Urinary bladder (tissue), 4 donors: ENCODE measurements around the gene JDP2. TPM values are rescaled to one million over a fixed set of nuclear protein-coding genes. Genes with fewer than 3 reads are reported as not detected.

Experiments used
- DNase-seq: peaks from one replicate; pipeline ENCODE4 v3.0.0-alpha.2; 2015; ENCODE audit errors: extremely low spot score
- H3K27ac ChIP-seq: one replicate; pipeline ENCODE4 v1.5.1; 2013; ENCODE audit warnings: low read depth, mild to moderate bottlenecking, moderate library complexity
- H3K36me3 ChIP-seq: one replicate; pipeline ENCODE4 v1.6.1; 2013; ENCODE audit warnings: mild to moderate bottlenecking, moderate library complexity; ENCODE audit not compliant: insufficient read depth
- H3K4me1 ChIP-seq: one replicate; pipeline ENCODE4 v1.6.1; 2013; ENCODE audit warnings: mild to moderate bottlenecking, moderate library complexity; ENCODE audit not compliant: insufficient read depth
- H3K4me3 ChIP-seq: one replicate; pipeline ENCODE4 v1.5.1; 2013; ENCODE audit warnings: low read depth, low read length
- WGBS: extraction: QIAGEN DNeasy Blood & Tissue Kit; methylation state at CpG from one replicate; pipeline ENCODE4 v1.1.7; 2013; 5-methylcytosine and 5-hydroxymethylcytosine counted together
- polyA plus RNA-seq: library from polyadenylated mRNA; stranded (reverse); fragments of 200-250 nt; gene quantifications from one replicate; pipeline ENCODE4 v1.2.3, GENCODE V29; 2013
- total RNA-seq: library from RNA; depleted of rRNA; stranded (reverse); fragments of >200 nt; gene quantifications from one replicate; pipeline ENCODE4 v1.2.3, GENCODE V29; 2014
- donor health status: healthy with polysubstance abuse.
- donor health status: healthy.

JDP2 gene
- total and polyA plus RNA-seq, 2 donors, result 24.6 to 39.3 TPM

- Histone ChIP-seq H3K4me3 (no peak overlapping the region), H3K36me3 (no peaks in the 10 kb centered on the region), H3K4me1 (no peaks in the 10 kb centered on the region), H3K27ac (no peak overlapping the region)
- DNase-seq, result no peak
- 97% methylated on average over 1 of the region's 1 CpG for WGBS
Measured at GRCh38 chr14:75448209-75448608, 20.4 kb downstream of the JDP2 start.

GRCh38 chr14:75449036-75449435, 21.2 kb downstream of the JDP2 start:
- no peaks in the 10 kb centered on the region for H3K4me1 ChIP-seq
- no peak overlapping the region for H3K4me3 ChIP-seq
- no peaks in the 10 kb centered on the region for H3K36me3 ChIP-seq
- DNase-seq, result no peak
- H3K27ac ChIP-seq, result no peak overlapping the region
- 32% methylated on average over 2 of the region's 2 CpGs for WGBS

GRCh38 chr14:75449696-75450095, 21.9 kb downstream of the JDP2 start:
- Histone ChIP-seq H3K27ac (no peak overlapping the region), H3K4me3 (no peak overlapping the region), H3K4me1 (no peaks in the 10 kb centered on the region), H3K36me3 (no peaks in the 10 kb centered on the region)
- no peak for DNase-seq
- 40% methylated on average over 4 of the region's 4 CpGs for WGBS

GRCh38 chr14:75450381-75451276, 22.8 kb downstream of the JDP2 start:
- H3K4me1 ChIP-seq, result no peaks in the 10 kb centered on the region
- no peak overlapping the region for H3K4me3 ChIP-seq
- WGBS, result 68% methylated on average over 9 of the region's 9 CpGs
- no peaks in the 10 kb centered on the region for H3K36me3 ChIP-seq
- no peak overlapping the region for H3K27ac ChIP-seq
- DNase-seq, result no peak

GRCh38 chr14:75452324-75452723, 24.5 kb downstream of the JDP2 start:
- Histone ChIP-seq H3K27ac (no peak overlapping the region), H3K4me3 (no peak overlapping the region), H3K36me3 (no peaks in the 10 kb centered on the region), H3K4me1 (no peaks in the 10 kb centered on the region)
- 33% methylated on average over 4 of the region's 4 CpGs for WGBS
- DNase-seq, result no peak

GRCh38 chr14:75452900-75453816, 25.3 kb downstream of the JDP2 start:
- WGBS, result 21% methylated on average over 14 of the region's 14 CpGs
- Histone ChIP-seq H3K27ac (peak overlapping the region; percentile 52), H3K36me3 (no peaks in the 10 kb centered on the region), H3K4me1 (no peaks in the 10 kb centered on the region), H3K4me3 (no peak overlapping the region)
- DNase-seq, result peak; percentile 42

- WGBS, result 77% methylated on average over 14 of the region's 14 CpGs
- no peak overlapping the region for H3K4me3 ChIP-seq
Measured at GRCh38 chr14:75453817-75454434, 26.1 kb downstream of the JDP2 start.

GRCh38 chr14:75454963-75455546, 27.2 kb downstream of the JDP2 start:
- DNase-seq, result no peak
- Histone ChIP-seq H3K27ac (no peak overlapping the region), H3K4me1 (no peaks in the 10 kb centered on the region), H3K4me3 (no peak overlapping the region), H3K36me3 (no peaks in the 10 kb centered on the region)
- 53% methylated on average over 12 of the region's 12 CpGs for WGBS

More at GRCh38 chr14:75453817-75454434, 26.1 kb downstream of the JDP2 start:
- no peak overlapping the region for H3K27ac ChIP-seq
- DNase-seq, result no peak
- no peaks in the 10 kb centered on the region for H3K4me1 ChIP-seq
- no peaks in the 10 kb centered on the region for H3K36me3 ChIP-seq

GRCh38 chr14:75456069-75456996, 28.5 kb downstream of the JDP2 start:
- no peaks in the 10 kb centered on the region for H3K36me3 ChIP-seq
- no peak overlapping the region for H3K4me3 ChIP-seq
- DNase-seq, result no peak
- H3K27ac ChIP-seq, result no peak overlapping the region
- WGBS, result 76% methylated on average over 16 of the region's 16 CpGs
- no peaks in the 10 kb centered on the region for H3K4me1 ChIP-seq

GRCh38 chr14:75456997-75457335, 29.1 kb downstream of the JDP2 start:
- Histone ChIP-seq H3K4me1 (no peaks in the 10 kb centered on the region), H3K36me3 (no peaks in the 10 kb centered on the region), H3K27ac (no peak overlapping the region), H3K4me3 (no peak overlapping the region)
- no peak for DNase-seq
- 82% methylated on average over 5 of the region's 5 CpGs for WGBS

- no peak overlapping the region for H3K27ac ChIP-seq
- no peak overlapping the region for H3K4me3 ChIP-seq
- no peak for DNase-seq
- no peaks in the 10 kb centered on the region for H3K36me3 ChIP-seq
- WGBS, result 82% methylated on average over 10 of the region's 10 CpGs
- H3K4me1 ChIP-seq, result no peaks in the 10 kb centered on the region
Measured at GRCh38 chr14:75457648-75458165, 29.9 kb downstream of the JDP2 start.

GRCh38 chr14:75458305-75458704, 30.5 kb downstream of the JDP2 start:
- Histone ChIP-seq H3K4me3 (no peak overlapping the region), H3K36me3 (no peaks in the 10 kb centered on the region), H3K27ac (no peak overlapping the region), H3K4me1 (no peaks in the 10 kb centered on the region)
- WGBS, result 99% methylated on average over 3 of the region's 3 CpGs
- DNase-seq, result no peak
